ENCODE measurements around the gene PMVK.

Gene PMVK

GRCh38 chr1:154951901-154952657 is 15.6 kb upstream of the PMVK start:
- DNase-seq (ENCODE audit: low read depth in 1 of 2, low spot score in 1 of 2) = peak in 1 of 2 donors; percentile 57

- DNase-seq (ENCODE audit: low read depth in 1 of 2, low spot score in 1 of 2) = no peak
Observed at GRCh38 chr1:154948079-154948478, 11.6 kb upstream of the PMVK start.

DNA sequence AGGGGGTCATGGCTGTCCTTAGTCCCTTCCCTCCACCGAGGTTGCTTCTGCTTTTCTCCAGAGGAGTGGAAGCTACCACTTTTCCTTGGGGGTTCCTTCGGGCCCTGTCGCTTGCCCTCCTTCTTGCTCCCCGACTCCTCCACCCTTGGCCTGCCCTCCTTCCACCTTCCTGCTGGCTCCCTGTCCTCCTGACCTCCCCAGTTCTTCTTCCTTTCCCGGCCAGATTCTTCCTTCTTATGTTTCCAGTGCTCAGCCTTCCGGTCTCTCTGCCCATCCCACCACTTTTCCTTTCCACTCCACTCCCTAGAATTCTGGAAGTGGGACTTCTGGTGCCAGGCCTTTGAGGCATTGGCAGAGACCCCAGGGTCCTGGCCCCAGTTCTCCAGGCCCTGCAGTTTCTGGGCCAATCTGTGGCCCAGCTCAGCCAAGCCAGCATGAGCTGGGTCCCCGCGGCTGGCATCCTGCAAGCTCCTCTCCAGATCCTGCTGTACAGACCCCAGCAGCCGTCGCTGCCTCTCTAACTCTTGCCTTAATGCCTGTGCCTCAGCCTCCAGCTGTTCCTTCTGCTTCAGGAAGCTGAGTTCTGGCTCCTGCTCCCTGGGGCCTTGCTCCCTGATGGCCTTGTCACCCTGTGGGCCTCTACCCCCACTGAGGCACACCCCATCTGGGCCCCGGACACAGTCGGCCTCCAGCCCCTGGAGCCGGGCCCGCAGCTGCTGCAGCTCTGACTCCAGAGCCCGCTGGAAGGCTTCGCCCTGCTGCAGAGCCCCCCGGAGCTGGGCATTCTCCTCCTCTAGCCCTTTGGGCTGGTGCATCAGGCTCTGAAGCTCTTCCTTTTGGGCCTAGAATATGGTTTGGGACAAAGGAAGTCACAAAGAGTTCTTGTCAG is 9.7 kb upstream of the PMVK start:
- DNase-seq (ENCODE audit: low read depth in 1 of 2, low spot score in 1 of 2) = no peak

GRCh38 chr1:154945160-154945961 is 8.8 kb upstream of the PMVK start:
- no peak for DNase-seq (ENCODE audit: low read depth in 1 of 2, low spot score in 1 of 2)

DNA sequence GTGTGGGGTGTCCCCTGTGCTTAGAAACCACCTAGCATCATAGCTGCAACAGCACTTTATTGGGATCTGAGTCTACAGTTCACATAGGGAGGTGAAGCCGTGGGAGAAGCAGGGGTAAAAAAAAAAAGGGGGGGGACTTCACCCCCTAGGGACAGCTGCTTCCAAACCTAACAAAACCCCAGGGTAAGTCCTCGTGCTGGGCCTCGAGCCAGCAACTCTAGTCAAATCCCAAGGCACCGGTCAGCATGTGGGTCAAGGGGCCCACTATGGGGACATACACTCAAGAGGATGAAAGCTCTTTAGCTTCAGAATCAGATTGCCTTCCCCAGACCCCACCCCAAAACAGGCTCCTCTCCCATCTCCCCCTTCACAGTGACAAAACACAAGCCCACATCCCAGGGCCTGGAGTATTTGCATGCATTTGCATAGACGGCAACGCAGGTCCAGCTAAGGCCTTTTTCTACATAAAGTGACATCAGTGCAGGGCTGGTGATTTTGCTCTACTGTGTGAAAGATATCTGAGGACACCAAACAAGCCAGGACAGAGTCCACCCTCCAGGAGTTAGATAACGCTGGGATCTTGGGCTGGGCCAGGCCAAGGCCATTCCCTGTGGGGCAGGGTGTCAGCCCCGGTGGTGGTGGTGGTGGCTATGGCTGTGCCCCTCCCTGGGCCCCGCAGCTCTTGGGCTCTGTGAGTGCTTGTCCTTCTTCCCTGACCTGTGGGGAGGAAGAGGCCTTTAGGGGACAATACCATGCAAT is 8.1 kb upstream of the PMVK start:
- DNase-seq (ENCODE audit: low read depth in 1 of 2, low spot score in 1 of 2) = no peak

- DNase-seq (ENCODE audit: low read depth in 1 of 2, low spot score in 1 of 2) = no peak
Observed at GRCh38 chr1:154943649-154944400, 7.3 kb upstream of the PMVK start.

DNA sequence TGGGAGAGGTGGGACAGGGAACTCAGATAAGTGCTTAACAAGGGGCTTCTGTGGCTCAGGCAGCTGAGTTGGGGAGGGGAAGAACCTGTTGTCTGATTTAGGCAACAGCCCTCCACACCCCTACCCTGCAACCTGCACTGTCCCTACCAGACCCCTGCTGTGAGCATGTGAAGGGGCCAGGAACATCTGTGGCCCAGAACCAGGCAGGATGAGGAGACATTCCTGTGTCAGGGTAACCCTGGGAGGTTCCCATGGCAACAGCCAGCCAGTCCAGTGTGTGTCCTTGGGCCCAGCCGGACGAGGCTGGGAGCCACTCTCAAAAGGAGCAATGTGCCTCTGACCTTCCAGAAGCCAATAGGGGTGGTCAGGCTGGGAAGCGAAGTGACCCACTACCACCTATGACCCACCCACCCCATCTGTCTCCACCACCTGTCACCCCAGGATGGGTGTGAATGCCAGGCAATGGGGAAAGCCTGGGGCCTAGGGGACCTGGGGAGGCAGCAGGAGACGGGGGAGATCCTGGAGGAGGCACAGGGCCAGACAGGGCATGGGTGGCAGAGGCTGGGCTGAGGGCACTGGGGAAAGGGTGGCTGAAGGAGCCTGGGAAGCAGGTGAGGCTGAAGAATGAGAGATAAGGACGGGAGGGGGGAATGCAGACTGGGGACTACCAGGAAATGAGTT is 5.0 kb upstream of the PMVK start:
- DNase-seq (ENCODE audit: low read depth in 1 of 2, low spot score in 1 of 2) = no peak

GRCh38 chr1:154940651-154941194 is 4.2 kb upstream of the PMVK start:
- DNase-seq (ENCODE audit: low read depth in 1 of 2, low spot score in 1 of 2) = no peak

- no peak for DNase-seq (ENCODE audit: low read depth in 1 of 2, low spot score in 1 of 2)
Observed at GRCh38 chr1:154940213-154940560, 3.7 kb upstream of the PMVK start.

DNA sequence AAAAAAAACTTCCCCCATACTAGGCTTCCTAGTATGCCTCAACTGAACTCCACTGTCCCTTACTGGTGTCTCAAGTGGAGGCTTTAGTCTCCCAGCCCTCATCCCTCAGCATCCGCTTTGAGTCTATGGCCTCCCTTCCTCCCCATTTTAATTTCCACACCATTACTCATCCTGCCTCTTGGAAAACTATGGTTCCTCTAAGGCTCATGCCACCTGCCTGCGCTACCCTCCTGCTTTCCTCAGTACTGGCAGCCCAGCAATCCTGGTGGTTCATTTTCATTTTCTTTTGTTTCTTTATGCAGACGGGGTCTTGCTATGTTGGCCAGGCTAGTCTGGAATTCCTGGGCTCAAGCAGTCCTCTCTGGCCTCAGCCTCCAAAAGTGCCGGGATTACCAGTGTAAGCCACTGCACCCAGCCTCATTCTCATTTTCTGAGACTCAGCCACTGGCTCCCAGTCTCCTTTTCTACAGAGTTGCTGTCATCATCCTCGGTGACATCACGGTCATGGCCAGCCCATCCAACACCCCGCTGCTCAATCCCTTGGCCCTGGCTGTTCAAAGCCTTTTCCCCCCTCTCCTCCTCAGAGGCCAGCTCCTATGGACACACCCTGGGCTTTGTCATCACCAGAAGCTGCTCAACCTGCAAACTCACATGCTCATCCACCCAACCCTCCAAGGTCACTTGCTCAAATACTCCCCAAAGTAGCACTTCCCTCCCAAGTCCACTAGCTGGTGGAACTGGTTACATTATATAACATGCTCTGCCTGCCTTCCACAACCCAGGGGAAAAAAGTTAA is 2.3 kb upstream of the PMVK start:
- no peak for DNase-seq (ENCODE audit: low read depth in 1 of 2, low spot score in 1 of 2)

GRCh38 chr1:154937988-154938386 is 1.5 kb upstream of the PMVK start:
- no peak for DNase-seq (ENCODE audit: low read depth in 1 of 2, low spot score in 1 of 2)

- peak; percentile 30 to 76 for DNase-seq (ENCODE audit: low read depth in 1 of 2, low spot score in 1 of 2)
Observed at GRCh38 chr1:154937085-154937987, 817 bp upstream of the PMVK start.

- DNase-seq (ENCODE audit: low read depth in 1 of 2, low spot score in 1 of 2) = no peak
Observed at GRCh38 chr1:154935749-154936554, 567 bp downstream of the PMVK start.

DNA sequence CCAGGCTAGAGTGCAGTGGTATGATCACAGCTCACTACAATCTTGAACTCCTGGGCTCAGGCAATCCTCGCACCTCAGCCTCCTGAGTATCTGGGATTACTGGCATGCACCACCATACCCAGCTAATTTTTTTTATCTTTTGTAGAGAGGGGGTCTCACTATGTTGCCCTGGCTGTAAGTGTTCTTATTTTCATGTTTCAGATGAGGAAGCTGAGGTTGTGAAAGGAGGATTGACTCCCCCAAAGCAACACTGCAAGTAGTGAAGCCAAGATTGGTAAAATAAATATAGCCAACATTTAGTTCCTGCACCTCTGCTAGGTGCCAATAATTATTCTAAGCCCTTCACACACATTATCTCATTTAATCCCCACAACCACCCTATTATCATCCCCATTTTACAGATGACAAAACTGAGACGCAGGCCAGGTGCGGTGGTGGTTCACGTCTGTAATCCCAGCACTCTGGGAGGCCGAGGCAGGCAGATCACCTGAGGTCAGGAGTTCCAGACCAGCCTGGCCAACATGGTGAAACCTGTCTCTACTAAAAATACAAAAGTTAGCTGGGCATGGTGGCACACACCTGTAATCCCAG is 2.1 kb downstream of the PMVK start:
- no peak for DNase-seq (ENCODE audit: low read depth in 1 of 2, low spot score in 1 of 2)

GRCh38 chr1:154931940-154932487 is 4.5 kb downstream of the PMVK start:
- no peak for DNase-seq (ENCODE audit: low read depth in 1 of 2, low spot score in 1 of 2)

DNA sequence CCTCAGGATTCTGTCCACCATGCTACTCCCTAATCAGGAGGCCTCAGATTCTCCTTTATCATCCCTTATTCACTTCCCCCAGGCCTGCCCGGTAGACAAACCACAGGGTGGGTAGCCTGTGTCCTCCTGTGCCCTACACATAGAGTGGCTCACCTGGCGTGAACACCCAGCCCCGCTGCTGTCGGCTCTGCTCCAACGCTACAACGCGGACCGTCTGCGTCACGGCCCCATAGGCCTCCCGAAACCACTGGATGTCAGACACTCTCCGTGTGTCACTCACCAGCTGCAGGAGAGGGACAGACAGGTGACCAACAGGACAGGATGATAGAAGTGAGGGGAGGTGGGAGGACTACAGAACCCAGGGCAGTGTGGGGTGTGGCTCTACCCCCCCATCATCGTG is 10.3 kb downstream of the PMVK start:
- no peak for DNase-seq (ENCODE audit: low read depth in 1 of 2, low spot score in 1 of 2)

Data from stimulated activated CD4-positive, alpha-beta T cell treated with anti-CD3 and anti-CD28 coated beads, Interleukin-15, amount 100 ng/mL, for 1 hour (primary cell).